Ramos (cell line): ENCODE data around the gene FNDC8.

Source experiments
- in situ Hi-C: fragments of 300-500 bp; cut with MboI; formaldehyde crosslinking; loops from one replicate; pipeline ENCODE4 v1.14.3; 2022; ENCODE audit warnings: low sequenced_read_pairs; ENCODE audit not compliant: unreplicated experiment

FNDC8 gene

DNA sequence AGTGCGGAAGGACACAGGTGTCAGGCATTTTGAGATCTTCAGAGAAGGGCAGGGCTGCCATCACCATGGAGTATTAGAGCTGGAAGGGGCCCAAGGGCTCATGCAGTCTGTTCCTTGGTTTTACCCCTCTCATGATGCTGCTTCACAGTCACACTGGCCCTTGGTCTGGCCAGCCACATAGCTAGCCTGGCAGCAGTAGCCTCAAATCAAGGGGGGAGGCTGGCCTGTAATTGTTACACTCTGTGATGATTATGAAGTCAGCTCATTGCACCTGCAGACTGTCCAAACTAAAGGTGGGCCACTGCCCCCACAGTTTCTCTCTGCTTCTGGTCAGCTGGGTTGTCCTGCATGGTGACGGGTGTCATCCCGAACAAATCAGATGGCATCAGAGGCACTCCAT, at the start of gene FNDC8:
TSS of gene FNDC8 (plus strand) at position 301 of the 400 bp plus-strand sequence. CDS start at position 380, 79 bp downstream.
- in situ Hi-C loops: loop anchor here (10.0 to 25.0 kb wide), 2 partner anchors 584 to 697 kb away; no protein-coding TSS in a partner anchor

DNA sequence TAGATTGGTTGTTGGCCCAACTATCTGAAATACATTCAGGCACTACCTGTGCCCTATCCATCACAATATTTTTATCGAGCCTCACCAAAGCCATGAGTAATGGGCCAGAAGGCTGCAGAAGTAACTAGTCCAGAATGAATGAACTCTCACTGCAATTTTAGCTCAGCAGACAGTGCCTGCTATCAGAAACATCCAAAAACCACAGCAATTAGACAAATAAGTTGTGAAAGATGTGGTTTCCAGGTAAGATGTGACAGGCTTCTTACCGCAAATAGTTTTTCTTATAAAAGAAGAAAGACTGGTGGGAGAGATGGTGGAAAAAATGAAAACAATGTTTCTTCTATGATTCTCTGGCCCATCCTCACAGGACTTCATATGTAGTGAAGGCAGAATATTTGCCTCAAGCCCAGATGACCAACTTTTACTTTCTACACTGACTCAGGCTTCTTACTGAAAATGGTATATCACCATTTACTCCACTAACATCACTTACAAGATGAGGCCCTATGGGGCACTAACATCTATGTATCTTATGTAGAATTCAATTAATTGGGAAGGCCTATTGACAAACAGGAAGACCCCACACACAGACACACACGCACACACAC, 48.1 kb upstream of the FNDC8 start:
- in situ Hi-C loops: no loop called here

DNA sequence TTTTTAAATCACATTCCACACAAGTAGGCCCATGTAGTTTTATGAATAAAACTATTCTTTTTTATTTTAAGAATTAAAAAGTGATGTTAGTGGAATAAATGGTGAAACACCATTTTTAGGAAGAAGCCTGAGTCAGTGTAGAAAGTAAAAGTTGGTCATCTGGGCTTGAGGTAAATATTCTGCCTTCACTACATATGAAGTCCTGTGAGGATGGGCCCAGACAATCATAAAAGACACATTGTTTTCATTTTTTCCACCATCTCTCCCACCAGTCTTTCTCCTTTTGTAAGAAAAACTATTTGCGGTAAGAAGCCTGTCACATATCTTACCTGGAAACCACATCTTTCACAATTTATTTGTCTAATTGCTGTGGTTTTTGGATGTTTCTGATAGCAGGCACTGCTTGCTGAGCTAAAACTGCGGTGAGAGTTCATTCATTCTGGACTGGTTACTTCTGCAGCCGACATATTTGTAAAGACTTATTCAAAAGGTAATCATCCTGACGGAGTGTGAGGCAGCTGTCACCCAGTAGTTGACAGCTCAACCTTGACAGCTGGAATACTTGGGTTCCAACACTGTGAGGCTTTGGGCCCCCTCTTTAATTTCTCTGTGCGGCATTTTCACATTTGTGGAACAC, 47.3 kb upstream of the FNDC8 start:
- in situ Hi-C loops: no loop called here

DNA sequence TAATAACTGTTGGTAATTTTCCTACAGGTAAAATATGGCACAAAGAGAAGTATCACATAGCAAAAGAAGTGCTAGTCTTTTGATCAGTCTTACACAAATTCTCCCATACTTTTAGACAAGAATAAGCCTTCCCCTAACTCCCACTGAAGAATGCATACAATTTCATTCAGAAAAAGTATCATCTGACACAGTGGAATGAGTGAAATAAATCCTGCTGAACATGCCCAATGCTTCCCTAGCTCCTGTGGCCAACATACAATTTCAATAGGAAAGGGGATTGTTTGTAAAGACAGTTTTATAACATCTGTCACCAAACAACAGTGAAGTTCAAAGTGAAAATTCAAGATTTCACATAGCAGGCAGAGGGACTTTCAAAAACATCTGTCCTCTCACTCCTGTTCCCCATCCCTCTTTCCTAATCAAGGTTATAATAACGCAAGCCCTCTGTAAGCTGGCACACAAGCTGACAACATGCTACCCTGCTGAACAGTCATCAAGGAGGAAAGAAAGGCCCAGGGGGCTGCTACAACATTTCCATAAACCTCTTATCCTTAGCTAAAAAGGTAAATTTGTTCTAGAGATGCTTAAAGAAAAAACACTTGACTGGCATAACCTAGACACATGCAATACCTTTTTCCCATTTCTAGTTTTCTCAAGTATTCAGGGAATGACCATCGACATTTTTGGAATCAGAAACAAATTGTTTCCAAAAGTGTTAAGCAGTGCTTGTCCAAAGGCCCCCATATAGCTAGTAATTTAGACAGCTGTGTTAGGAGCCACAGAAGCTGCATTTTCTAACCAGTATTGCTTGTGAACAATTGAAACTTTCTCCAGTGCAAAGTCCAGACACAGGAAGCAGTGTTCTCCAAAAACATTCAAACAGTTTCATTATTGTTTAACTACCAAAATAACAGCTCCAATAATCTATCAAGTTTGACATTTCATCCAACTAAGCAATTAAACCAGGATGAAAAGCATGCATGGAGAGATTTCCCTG, 46.4 kb upstream of the FNDC8 start:
- in situ Hi-C loops: no loop called here

DNA sequence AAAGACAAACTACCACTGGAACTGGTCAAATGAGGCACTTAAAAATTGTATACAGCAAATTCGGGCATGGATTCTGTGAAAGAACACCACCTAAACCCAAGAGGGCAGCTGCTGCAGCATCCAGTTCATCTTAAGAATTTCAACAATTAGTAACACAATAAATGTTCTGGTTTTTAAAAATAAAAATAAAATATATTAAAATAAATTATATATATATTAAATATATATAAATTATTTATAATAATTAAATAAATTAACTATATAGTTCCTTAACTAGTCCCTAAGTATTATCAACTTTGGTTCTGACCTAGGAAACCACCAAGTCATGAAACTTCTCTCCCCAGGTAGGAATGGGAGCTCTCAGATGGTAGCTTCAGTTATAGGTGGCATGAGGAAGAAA, 44.5 kb upstream of the FNDC8 start:
- in situ Hi-C loops: no loop called here

DNA sequence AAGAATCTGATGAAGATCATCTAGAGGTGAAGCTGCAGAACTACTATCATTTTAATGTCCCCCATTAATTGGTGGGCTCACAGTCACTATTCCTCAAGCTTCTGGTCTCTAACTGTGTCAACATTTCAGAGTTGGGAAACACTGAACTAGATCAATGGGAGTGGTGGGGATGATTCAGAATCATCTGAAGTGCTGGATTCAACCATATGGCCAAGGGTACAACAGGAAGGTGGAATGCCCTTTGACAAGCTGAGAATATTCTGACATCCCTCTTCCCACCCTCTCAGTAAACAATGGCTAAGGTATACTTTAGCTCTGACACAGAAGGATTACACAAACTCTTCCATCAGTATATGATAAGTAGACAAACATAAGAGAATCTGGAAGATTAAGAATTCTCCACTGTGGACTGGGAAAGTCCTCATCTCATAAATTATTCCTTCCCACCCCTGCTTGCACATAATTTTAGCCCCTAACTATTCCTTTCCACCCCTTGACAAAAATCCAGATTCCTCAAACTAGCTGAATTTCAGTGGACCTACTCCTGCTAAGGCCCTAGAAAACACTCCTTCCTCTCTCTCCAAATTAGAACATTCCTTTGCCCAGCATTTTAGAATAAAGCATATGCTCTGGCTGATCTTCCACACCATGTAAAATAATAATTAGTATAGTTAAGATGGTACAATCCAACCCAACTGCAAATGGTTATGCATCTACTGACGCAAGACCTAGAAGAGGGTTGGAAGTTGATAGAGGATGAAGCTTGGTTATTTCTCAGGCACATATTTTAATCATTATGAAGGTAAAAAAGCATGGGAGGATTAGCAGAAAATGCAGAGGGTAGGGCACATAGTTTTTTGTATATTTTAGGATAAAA, 41.6 kb upstream of the FNDC8 start:
- in situ Hi-C loops: no loop called here

DNA sequence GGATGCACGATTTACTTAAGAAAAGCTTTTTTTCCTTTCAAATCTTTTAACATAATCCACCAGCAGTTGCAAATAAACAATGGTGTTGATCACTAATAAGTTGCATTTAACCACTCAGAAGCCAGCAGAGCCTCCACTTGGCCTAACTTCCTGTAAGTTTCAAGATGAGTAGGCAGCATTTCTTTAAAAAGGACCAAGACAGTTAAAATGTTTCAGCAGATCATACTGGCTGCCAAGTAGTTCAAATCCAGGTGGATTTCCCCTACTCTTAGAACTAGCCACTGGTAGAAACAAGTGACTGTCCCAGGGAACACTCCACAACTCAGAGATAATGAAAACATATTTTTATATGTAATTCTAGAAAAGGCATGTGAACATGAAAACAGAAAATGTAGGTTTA, 40.9 kb upstream of the FNDC8 start:
- in situ Hi-C loops: no loop called here

DNA sequence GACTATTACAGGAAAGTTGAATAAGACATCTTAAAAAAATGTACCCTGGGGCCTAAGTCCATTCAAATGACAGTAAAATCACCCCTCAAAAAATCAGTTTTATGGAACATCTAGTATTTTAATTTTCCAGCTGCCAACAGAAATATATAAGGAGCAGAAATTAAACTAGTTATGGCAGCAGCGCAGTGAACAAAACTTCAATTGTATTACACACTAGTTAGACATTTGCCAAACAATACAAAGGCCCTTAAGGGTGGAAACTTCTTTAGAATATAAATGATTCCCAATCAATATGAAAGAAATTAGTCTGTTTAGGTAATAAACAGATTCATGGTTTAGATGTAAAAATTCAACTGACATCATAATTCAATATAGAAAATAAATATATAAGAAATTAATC, 39.8 kb upstream of the FNDC8 start:
- in situ Hi-C loops: no loop called here

DNA sequence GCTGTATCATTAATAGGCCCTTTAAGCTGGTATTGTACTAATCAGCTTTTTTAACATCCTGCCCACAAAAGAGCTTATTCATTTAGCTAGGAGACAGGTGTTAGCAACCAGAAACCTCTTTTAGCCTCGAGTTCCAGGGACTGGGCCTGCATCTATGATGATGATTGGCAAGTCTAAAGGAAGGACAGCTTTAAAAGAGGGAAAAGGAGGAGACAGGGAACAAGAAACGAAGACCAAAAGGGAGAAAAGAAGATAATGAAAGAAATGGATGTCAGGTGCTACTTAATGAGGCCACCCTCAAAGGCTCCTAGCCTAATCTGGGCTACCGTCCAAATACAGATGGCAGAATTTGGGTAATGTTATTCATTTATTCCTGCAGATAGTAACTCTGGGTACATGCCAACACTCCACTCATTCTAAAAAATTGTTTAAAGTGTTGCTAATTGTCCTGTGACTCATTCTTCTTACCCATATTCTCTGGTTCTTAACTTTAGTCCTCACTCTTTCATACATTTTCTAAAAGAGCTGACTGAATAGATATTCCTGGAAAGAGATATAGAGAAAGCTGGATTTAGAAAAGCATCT, 39.2 kb upstream of the FNDC8 start:
- in situ Hi-C loops: no loop called here

DNA sequence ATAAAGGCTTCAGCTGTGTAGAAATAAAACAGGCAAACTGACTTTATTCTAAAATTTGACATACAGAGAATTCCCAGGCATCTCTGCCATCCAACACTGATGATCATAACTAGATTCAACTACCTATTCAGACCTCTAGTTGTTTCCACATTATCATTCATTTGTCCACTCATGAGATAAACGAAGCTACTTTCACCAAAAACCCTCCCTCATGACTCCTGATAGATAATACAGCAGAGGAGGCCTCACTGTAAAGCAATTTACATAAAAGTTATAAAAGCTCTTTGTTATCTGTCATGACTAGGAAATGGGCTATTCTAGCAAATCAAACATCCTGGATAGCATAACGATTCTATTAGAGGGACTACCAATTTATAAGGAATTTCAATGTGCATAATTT, 38.3 kb upstream of the FNDC8 start:
- in situ Hi-C loops: no loop called here

DNA sequence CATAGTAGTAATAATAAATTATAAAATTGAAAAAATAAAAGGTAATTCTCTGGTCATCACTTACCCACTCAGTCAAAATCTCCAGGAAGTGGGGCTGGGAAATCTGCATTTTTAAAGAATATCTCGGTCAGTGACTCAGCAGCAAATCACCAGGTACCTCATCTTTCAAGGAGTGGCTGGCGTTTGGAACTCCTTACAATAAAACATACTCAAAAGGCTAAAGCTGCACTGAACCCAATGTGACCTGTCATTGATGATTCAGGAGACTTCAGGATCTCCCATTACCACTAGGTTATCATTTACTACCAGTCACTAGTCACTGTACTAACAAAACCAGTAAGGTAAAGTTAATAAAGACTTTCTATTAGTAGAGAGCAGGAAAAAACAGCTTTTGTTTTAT, 36.4 kb upstream of the FNDC8 start:
- in situ Hi-C loops: no loop called here

DNA sequence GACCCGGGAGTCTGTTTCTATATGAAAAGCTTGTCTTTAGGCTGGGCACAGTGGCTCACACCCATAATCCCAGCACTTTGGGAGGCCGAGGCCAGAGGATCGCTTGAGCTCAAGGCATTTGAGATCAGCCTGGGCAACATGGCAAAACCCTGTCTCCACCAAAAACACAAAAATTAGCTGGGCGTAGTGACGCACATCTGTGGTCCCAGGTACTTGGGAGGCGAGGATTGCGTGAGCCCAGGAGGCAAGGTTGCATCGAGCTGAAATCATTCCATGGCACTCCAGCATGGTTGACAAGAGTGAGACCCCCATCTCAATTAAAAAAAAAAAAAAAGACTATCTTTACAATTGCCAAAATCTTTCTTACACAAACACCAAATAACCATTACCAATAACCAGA, 35.3 kb upstream of the FNDC8 start:
- in situ Hi-C loops: no loop called here

DNA sequence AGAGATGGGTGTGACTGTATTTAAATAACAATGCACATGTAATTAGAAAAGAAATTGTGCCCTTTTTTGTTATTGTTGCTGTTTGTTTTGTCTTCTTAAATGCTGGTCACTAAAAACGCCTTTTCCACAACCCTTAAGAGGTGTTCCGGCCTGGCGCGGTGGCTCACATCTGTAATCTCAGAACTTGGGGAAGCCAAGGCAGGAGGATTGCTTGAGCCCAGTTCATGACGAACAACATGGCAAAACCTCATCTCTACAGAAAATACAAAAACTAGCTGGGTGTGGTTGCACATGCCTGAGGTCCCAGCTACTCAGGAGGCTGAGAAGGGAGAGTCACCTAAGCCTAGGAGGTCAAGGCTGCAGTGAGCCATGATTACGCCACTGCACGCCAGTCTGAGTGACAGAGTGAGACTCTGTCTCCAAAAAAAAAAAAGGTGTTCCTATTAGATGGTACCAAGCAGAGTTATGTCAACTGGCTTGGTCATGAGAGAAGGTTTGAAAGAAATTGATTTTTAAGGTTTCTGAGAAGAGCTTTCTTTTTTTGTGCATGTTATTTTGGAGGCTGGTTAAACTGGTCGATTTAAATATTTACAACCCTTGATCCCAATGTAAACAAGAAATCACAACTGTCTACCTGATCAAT, 34.4 kb upstream of the FNDC8 start:
- in situ Hi-C loops: no loop called here

DNA sequence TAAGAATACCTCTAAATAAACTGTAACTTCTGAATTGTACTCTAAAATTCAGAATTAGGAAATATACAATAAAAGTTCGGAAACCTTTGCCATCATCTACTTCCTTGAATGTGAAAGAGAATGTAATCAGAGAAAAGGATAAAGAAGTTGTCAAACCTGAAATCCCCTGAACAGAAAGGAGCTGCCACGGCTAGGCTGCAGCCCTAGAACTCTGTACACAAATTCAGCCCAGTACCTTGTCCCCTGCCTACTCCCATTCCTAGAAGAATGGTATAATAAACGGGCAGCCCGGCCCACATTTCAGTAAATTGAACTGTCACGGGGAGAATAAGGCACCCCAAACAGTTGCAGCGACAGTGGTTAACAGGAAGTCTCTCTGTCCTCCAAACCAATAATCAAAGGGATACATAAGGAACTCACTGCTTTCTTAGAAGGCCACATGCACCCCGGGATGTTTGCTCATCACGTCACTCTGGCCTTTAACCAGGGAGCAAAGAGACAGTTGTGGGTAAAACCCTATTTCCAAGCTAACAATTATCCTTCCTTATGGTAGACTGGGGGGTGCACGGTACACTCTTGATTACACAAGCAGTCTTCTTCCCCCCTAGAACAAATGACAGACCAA, 33.6 kb upstream of the FNDC8 start:
- in situ Hi-C loops: no loop called here

DNA sequence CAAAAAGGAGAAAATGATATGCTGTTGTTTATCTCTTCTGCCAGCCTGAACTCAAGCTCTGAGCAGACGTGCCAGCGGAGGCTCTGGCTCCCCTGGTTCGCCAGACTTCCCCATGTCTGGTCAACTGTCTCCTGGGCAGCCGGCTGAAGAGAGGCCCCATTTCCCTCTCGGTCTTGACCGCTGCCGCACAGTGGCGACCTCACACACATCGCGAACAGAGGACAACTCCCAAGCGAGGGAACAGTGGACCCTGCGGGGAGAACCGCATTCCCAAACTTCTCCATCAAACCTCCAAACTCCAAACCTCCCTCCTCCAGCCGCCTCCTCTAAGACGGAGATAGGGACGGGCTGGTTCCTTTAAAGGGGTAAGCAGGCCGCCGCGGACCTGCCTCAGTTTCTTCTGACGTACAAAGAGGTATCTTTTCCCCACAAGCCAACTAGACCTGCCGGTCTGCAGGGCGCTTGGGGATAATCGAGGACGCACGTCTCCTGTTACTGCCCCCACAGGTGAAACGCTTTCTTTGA, 33.0 kb upstream of the FNDC8 start:
- in situ Hi-C loops: no loop called here

DNA sequence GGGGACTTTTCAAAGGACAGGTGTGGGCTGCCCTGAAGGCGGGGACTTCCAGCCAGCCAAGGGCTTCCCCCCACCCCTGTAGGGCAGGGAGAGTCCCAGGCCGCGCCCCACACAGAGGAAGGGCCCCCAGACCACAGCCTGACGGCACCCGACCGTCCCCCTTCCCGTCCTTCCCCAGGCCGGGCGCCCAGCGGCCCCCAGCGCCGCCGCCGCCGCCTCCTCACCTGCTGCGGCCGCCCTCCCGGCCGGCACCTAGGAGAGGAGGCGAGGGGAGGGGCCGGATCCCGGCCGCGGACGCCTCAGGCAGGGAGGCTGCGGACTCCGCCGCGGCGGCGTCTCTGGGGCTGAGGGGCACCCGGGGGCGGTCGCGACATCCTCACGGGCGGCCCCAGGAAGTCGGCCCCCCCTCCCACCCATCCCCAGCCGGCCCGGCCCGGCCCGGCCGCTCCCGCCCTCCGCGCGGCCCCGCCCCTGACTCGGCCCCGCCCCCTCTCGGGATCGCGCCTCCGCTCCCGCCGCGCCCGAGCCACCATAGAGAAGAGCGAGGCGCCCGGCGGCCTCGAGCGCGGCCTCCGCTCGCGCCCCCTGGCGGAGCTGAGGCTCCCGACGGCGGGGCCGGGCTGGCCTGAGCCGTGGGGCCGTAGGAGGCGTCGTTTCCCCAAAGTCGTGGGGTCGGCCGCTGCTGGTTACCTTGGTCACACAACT, 32.4 kb upstream of the FNDC8 start:
- in situ Hi-C loops: no loop called here

DNA sequence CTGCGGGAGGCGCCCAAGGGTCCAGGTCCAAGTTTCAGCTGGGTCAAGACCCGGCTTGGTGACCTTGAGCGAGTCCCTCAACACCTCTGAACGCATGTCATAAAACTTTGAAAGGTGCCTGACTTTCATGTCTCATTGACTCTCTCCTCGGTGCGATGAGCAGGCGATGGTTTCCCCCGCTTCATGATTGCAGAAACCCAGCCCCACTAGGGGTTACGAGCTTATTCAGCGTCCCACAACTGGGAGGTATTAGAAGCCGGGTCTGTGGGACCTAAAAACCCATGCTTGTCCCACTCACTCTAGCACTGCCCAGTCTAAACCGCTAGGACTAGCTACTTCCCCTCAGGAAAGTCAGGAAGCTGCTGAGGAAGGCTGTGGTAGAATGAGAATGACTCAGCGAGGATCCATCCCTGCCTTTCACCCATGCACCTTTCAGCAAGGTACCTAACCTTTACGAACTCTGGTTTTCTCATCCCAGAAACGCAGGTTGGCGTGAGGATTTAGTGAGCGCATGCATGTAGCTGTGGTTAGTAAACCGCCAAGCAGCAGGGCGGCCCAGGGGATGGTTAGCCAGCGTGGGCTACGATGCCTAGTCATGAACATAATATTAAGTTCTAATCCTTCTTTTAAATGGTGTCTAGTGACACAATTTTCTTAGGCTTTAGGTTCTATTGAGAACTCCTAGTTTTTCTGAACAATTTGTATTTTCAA, 31.7 kb upstream of the FNDC8 start:
- in situ Hi-C loops: no loop called here
